Measurements from ENCODE around the gene SEMA3E. TPM values are rescaled to one million over a fixed set of nuclear protein-coding genes. Genes with fewer than 3 reads are reported as not detected.

Gene SEMA3E
- polyA plus RNA-seq, 1 donor from 2014 or later: 0.98 TPM

DNA sequence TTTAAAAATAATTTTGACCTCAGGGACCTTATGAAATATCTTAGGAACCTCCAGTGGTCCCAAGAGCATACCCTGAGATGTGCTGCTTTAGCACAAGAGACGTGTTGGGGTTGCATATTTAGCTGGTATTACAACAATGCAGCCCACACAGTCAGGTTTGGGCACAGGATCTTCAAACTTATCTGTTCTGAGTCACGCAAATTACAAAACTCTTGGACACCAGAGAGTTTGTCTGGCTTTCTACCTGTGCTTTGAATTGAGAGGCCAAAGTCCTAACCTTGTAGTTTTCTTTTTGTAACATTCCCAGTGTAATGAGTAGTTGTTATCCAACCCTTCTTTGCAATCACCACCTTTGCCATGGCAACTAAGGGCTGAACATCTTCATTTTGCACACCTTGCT lies 322.7 kb downstream of the SEMA3E start:
- no peak overlapping the region for H3K4me2 ChIP-seq (ENCODE audit: low read length)
- TF ChIP-seq MXI1 (conservative IDR thresholded peaks at IDR 0.05; ENCODE audit: poor library complexity, severe bottlenecking): no peak
- H3K27me3 ChIP-seq (ENCODE audit: insufficient read depth, low read depth, low read length): no peaks in the 10 kb centered on the region
- H3K9me2 ChIP-seq (ENCODE audit: insufficient read depth, low read length): no peaks in the 10 kb centered on the region
- no peaks in the 10 kb centered on the region for H3F3A ChIP-seq (ENCODE audit: insufficient read depth, low read length, poor library complexity, severe bottlenecking)
- no peak overlapping the region for H3K27ac ChIP-seq (ENCODE audit: low read length)
- H3K9ac ChIP-seq (ENCODE audit: low read length): no peak overlapping the region
- no peaks in the 10 kb centered on the region for H3K79me2 ChIP-seq (replicated peaks; ENCODE audit: insufficient read depth, low read length)
- H3K4me3 ChIP-seq (ENCODE audit: low read length): no peak overlapping the region
- no peaks in the 10 kb centered on the region for H3K9me3 ChIP-seq (ENCODE audit: low read length)
- no peaks in the 10 kb centered on the region for H3K36me3 ChIP-seq (ENCODE audit: insufficient read depth, low read length)
- H2AFZ ChIP-seq (ENCODE audit: low read depth, low read length): no peak overlapping the region
- H4K20me1 ChIP-seq (ENCODE audit: insufficient read depth): no peaks in the 10 kb centered on the region

DNA sequence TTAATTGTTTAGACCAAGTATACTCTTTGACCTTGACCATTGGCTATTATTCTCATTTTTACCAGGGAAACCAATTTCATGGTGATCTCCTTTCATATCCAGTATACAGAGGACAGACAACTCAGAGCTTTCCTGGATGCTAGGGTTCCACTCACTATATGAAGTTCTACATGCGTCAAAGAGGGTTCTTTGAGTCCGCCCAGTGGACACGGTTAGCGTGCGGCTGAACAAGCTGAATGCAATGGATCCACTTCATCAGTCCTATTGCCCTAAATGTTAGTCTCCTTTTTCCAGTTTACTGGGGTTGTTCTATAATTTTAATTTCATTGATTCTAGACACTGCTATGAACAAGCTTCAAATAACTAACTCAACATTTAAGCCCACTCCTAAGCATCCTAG lies 323.9 kb downstream of the SEMA3E start:
- Histone ChIP-seq H4K20me1 (ENCODE audit: insufficient read depth) (no peaks in the 10 kb centered on the region), H3K4me3 (ENCODE audit: low read length) (no peak overlapping the region), H3K9ac (ENCODE audit: low read length) (no peak overlapping the region), H3K4me2 (ENCODE audit: low read length) (no peak overlapping the region), H3K79me2 (replicated peaks; ENCODE audit: insufficient read depth, low read length) (no peaks in the 10 kb centered on the region), H3K9me2 (ENCODE audit: insufficient read depth, low read length) (no peaks in the 10 kb centered on the region), H3K27ac (ENCODE audit: low read length) (no peak overlapping the region), H3K27me3 (ENCODE audit: insufficient read depth, low read depth, low read length) (no peaks in the 10 kb centered on the region), H3K36me3 (ENCODE audit: insufficient read depth, low read length) (no peaks in the 10 kb centered on the region), H3K9me3 (ENCODE audit: low read length) (no peaks in the 10 kb centered on the region), H2AFZ (ENCODE audit: low read depth, low read length) (no peak overlapping the region), H3F3A (ENCODE audit: insufficient read depth, low read length, poor library complexity, severe bottlenecking) (no peaks in the 10 kb centered on the region)
- no peak for TF ChIP-seq EP300 (conservative IDR thresholded peaks at IDR 0.05; ENCODE audit: poor library complexity, severe bottlenecking)

DNA sequence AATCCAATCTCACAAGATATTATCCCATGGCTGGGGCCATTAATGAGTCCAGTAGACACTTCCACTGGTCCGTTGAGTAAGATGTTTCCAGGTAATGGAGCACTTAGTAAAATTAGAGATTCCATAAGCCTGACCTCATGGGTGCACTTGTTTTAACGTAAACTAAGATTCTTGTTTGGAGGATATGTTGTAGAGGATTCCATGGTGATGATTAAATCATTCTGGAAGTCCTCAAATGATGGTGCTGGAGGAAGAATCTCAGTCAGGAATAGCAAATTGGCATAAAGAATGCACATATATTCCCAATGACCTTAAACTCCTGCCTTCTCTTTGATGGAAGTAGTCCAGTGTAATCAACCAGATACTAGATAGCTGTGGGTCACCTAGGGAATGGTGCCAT lies 324.3 kb downstream of the SEMA3E start:
- TF ChIP-seq TAF1 (IDR thresholded peaks at IDR 0.05; ENCODE audit: low read depth): no peak
- TF ChIP-seq EZH2 (IDR thresholded peaks at IDR 0.05; ENCODE audit: borderline replicate concordance, insufficient read depth, low read length, poor library complexity, severe bottlenecking): no peak
- no peak for TF ChIP-seq MXI1 (conservative IDR thresholded peaks at IDR 0.05; ENCODE audit: poor library complexity, severe bottlenecking)
- TF ChIP-seq EP300 (conservative IDR thresholded peaks at IDR 0.05; ENCODE audit: poor library complexity, severe bottlenecking): no peak
- no peak for TF ChIP-seq SMC3 (conservative IDR thresholded peaks at IDR 0.05; ENCODE audit: poor library complexity)
- no peak for TF ChIP-seq POLR2AphosphoS5 (IDR thresholded peaks at IDR 0.05)
- TF ChIP-seq, protein P1, sequence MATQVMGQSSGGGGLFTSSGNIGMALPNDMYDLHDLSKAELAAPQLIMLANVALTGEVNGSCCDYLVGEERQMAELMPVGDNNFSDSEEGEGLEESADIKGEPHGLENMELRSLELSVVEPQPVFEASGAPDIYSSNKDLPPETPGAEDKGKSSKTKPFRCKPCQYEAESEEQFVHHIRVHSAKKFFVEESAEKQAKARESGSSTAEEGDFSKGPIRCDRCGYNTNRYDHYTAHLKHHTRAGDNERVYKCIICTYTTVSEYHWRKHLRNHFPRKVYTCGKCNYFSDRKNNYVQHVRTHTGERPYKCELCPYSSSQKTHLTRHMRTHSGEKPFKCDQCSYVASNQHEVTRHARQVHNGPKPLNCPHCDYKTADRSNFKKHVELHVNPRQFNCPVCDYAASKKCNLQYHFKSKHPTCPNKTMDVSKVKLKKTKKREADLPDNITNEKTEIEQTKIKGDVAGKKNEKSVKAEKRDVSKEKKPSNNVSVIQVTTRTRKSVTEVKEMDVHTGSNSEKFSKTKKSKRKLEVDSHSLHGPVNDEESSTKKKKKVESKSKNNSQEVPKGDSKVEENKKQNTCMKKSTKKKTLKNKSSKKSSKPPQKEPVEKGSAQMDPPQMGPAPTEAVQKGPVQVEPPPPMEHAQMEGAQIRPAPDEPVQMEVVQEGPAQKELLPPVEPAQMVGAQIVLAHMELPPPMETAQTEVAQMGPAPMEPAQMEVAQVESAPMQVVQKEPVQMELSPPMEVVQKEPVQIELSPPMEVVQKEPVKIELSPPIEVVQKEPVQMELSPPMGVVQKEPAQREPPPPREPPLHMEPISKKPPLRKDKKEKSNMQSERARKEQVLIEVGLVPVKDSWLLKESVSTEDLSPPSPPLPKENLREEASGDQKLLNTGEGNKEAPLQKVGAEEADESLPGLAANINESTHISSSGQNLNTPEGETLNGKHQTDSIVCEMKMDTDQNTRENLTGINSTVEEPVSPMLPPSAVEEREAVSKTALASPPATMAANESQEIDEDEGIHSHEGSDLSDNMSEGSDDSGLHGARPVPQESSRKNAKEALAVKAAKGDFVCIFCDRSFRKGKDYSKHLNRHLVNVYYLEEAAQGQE (IDR thresholded peaks at IDR 0.05; ENCODE audit: borderline replicate concordance): no peak
- Histone ChIP-seq H3K9me3 (ENCODE audit: low read length) (no peaks in the 10 kb centered on the region), H3K27ac (ENCODE audit: low read length) (no peak overlapping the region), H3K27me3 (ENCODE audit: insufficient read depth, low read depth, low read length) (no peaks in the 10 kb centered on the region), H3K4me3 (ENCODE audit: low read length) (no peak overlapping the region), H3K9ac (ENCODE audit: low read length) (no peak overlapping the region), H2AFZ (ENCODE audit: low read depth, low read length) (no peak overlapping the region), H3F3A (ENCODE audit: insufficient read depth, low read length, poor library complexity, severe bottlenecking) (no peaks in the 10 kb centered on the region), H3K79me2 (replicated peaks; ENCODE audit: insufficient read depth, low read length) (no peaks in the 10 kb centered on the region), H3K36me3 (ENCODE audit: insufficient read depth, low read length) (no peaks in the 10 kb centered on the region), H4K20me1 (ENCODE audit: insufficient read depth) (no peaks in the 10 kb centered on the region), H3K4me2 (ENCODE audit: low read length) (no peak overlapping the region), H3K9me2 (ENCODE audit: insufficient read depth, low read length) (no peaks in the 10 kb centered on the region)

All from neural cell (in vitro differentiated cells).